PC-9 (cell line): ENCODE data around the gene MAN2A2.

ENCODE experiments used
- CTCF ChIP-seq: fragments of 200-600 bp; sonication (generic); conservative IDR thresholded peaks from 2 replicates; pipeline ENCODE4 v1.6.1; 2017; ENCODE audit warnings: mixed run types, antibody characterized with exemption, mild to moderate bottlenecking, moderate library complexity
- EZH2 ChIP-seq: fragments of 200-600 bp; sonication (generic); IDR thresholded peaks from 2 replicates; pipeline ENCODE4 v1.8.0; 2017; ENCODE audit warnings: antibody characterized with exemption, low read depth

- TF ChIP-seq CTCF (no peak), EZH2 (no peak)
Observed at GRCh38 chr15:90860450-90860849, 42.7 kb upstream of the MAN2A2 start.
